ENCODE results near the gene RBM24.

DNA sequence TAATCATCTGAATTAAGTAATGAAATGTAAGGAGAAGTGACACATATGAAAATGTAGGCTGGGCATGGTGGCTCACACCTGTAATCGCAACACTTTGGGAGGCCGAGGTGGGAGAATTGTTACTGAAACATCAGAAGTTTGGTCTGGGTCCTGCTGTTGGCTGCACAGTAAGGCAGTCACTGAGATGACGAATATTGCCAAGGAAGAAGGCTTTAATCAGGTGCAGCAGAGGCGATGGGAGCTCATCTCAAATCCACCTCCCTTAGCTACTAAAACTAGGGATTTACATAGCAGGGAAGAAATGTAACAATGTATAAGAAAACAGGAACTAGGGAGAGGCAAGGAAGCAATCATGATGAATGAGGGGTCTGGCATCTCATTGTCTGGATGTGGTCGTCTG lies 50.1 kb downstream of the RBM24 start:
- TF ChIP-seq CTCF (conservative IDR thresholded peaks at IDR 0.05; ENCODE audit: low read depth, low read length) (no peak), MAZ (IDR thresholded peaks at IDR 0.05; ENCODE audit: borderline replicate concordance, low read depth, low read length) (no peak), SMC3 (IDR thresholded peaks at IDR 0.05; ENCODE audit: low read depth, low read length) (no peak), RFX5 (IDR thresholded peaks at IDR 0.05; ENCODE audit: low read depth, low read length) (no peak), FOS (IDR thresholded peaks at IDR 0.05; ENCODE audit: low read depth, low read length) (no peak), MXI1 (IDR thresholded peaks at IDR 0.05; ENCODE audit: borderline replicate concordance, low read depth, low read length) (no peak), CHD1 (IDR thresholded peaks at IDR 0.05; ENCODE audit: low read depth, low read length) (no peak), RAD21 (IDR thresholded peaks at IDR 0.05; ENCODE audit: low read length) (no peak), POLR2A (IDR thresholded peaks at IDR 0.05; ENCODE audit: low read depth, low read length) (no peak), RCOR1 (IDR thresholded peaks at IDR 0.05; ENCODE audit: insufficient replicate concordance, low read length) (no peak), NFE2L2 (IDR thresholded peaks at IDR 0.05; ENCODE audit: low read depth, low read length) (no peak), USF2 (IDR thresholded peaks at IDR 0.05; ENCODE audit: low read depth, low read length) (no peak)
- TF ChIP-seq, protein P1, sequence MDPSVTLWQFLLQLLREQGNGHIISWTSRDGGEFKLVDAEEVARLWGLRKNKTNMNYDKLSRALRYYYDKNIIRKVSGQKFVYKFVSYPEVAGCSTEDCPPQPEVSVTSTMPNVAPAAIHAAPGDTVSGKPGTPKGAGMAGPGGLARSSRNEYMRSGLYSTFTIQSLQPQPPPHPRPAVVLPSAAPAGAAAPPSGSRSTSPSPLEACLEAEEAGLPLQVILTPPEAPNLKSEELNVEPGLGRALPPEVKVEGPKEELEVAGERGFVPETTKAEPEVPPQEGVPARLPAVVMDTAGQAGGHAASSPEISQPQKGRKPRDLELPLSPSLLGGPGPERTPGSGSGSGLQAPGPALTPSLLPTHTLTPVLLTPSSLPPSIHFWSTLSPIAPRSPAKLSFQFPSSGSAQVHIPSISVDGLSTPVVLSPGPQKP (IDR thresholded peaks at IDR 0.05; ENCODE audit: borderline replicate concordance, low read depth, low read length), result no peak
